HG03139 (cell line): ENCODE data around the gene ZNF8.
"Not testable (repeated sequence)": the region's sequence is repeated elsewhere in the genome, so short reads cannot be mapped to it uniquely, and the experiment has no call there.

Source experiments
- ATAC-seq: cut with Tn5 transposase; IDR thresholded peaks from one replicate; pipeline ENCODE4 v1.9.1; 2021; ENCODE audit not compliant: unreplicated experiment

Gene ZNF8

GRCh38 chr19:58334691-58335249 lies 56.0 kb downstream of the ZNF8 start:
- ATAC-seq = no peak

- no peak for ATAC-seq
Measured at GRCh38 chr19:58335630-58336029, 56.9 kb downstream of the ZNF8 start.

- ATAC-seq = no peak
Measured at GRCh38 chr19:58336216-58336615, 57.5 kb downstream of the ZNF8 start.

- ATAC-seq = no peak
Measured at GRCh38 chr19:58336820-58337219, 58.1 kb downstream of the ZNF8 start.

GRCh38 chr19:58338336-58338735 lies 59.6 kb downstream of the ZNF8 start:
- no peak for ATAC-seq

GRCh38 chr19:58338825-58339558 lies 60.2 kb downstream of the ZNF8 start:
- no peak for ATAC-seq

GRCh38 chr19:58345558-58345957 lies 66.8 kb downstream of the ZNF8 start:
- ATAC-seq = no peak

GRCh38 chr19:58346961-58347929 lies 68.5 kb downstream of the ZNF8 start:
- ATAC-seq = peak; percentile 78

- not testable (repeated sequence) for ATAC-seq
Measured at GRCh38 chr19:58348080-58348479, 69.3 kb downstream of the ZNF8 start.

- no peak for ATAC-seq
Measured at GRCh38 chr19:58349590-58349989, 70.8 kb downstream of the ZNF8 start.

- ATAC-seq = no peak
Measured at GRCh38 chr19:58350001-58350861, 71.5 kb downstream of the ZNF8 start.

- no peak for ATAC-seq
Measured at GRCh38 chr19:58350871-58351557, 72.3 kb downstream of the ZNF8 start.

- no peak for ATAC-seq
Measured at GRCh38 chr19:58351558-58351878, 72.8 kb downstream of the ZNF8 start.

GRCh38 chr19:58351990-58352755 lies 73.4 kb downstream of the ZNF8 start:
- no peak for ATAC-seq
